CD4-positive, alpha-beta T cell treated with Interleukin-4 for 1 hour (primary cell): Measurements from ENCODE around the gene PLXNB2.

Source experiments
- DNase-seq, 2 donors: peaks; one replicate each; pipeline ENCODE4 v3.0.0-alpha.2; 2020 to 2022

The PLXNB2 gene

DNA sequence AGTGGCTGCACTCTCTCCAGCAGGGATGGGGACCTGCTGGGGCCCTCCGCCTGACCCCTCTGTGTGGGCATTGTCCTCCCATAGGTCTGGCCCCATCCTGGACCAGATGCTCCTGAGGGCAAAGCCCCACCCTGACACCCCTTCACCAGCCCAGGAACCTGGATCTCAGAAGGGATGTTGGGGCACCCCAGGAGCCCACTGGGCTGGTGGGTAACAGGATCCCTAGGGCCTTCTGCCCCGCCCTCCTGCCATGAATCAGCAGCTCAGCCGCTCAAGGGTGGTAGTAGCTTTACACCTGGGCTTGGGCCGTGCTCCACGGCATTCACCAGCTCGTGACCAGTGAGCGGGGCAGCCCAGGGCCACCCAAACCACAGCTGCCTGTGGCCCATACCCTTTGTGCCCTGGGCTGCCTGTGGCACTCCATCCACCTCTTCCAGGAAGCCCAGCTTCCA, 45.0 kb downstream of the PLXNB2 start:
- no peak for DNase-seq

DNA sequence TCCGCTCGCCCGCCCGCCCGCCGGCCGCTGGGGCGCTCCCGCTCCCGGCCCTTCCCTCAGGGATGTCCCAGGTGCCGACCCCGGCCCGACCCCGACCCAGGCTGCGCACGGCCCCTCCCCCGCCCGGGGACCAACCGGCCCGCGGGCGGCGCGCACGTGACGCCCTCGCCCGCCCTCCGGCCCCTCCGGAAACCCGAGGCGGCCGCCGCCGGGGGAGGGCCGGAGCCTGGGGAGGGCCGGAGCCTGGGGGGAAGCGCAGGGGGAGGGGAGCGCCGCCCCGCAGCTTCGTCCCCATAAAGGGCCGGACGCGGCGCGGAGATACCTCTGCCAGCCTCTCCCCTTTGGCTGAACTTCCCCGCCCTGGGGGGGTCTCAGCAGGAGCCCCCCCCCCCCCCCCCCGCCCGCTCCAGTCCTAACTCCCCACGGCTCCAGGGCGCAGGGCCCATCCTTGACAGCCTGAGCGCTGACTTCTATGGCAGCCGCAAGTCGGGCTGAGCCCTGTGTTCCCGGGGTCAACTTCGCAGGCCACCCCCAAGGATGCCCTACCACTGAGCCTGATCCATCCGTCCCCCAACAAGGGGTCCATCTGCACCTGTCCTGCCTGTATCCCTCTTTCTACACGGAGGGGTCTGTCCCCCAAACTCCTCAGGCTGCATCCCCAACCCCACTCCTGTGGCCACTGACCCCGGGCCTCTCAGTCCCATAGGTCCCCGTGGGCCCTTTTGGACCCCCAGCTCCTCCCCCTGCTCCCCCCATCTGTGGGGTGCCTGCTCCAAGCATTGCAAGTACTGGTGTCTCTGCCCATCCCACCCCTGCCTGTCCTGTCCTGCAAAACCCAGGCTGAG, 45.6 kb downstream of the PLXNB2 start, which contains the start of gene MAPK12:
TSS of gene MAPK12 (minus strand) at position 69 of the 845 bp plus-strand sequence. CDS start 174 bp downstream, outside the sequence.
- DNase-seq: no peak

DNA sequence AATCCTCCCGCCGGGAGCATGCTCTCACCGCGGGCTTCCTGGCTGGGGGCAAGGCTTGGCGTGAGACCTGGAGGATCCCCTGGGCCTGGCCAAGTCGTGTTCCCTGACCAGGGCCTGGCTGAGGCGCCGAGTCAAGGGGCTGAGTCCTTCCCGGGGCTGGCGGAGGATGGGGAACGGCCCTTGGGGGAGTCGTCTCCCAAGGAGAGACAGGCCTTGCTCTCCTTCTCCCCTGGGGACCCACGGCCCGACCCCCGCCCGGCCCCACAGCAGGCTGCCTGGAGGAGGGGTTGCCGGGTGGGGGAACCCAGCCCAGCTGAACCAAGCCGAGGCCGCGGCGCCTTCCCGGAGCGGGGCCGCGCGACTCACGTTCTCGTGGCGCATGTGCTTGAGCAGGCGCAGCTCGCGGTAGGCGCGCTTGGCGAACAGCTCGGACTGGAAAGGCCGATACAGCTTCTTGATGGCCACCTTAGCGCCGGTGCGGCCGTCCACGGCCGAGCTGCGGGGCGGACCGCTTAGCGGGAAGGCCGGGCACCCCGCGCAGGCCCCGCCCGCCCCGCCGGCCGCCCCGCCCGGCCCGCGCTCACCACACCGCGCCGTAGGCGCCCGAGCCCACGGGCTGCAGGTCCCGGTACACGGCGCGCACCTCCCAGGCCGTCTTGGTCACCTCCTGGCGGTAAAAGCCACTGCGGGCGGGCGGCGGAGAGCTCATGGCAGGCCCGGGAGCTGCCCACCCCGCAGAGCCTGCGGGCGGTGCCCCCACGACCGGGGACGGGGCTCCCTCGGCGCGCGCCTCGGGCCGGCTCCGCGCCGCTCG, 46.4 kb downstream of the PLXNB2 start:
- no peak for DNase-seq

DNA sequence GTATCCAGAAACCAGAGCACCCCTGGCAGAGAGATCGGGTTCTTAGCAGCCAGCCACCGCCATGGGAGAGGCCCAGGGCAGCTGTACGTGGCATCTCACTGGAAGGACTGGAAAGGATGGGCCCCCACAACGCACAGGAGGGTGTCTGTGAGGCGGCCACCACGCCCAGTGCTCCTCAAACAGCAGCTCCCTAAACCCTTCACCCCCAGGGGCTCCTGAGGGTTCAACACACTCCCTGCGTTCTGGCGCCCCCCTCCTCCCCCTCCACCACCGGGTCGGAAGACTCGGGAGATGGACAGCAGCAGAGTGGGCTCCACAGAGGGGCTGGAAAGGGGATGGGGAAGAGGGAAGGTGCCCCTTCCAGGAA, 47.0 kb downstream of the PLXNB2 start:
- DNase-seq: no peak

DNA sequence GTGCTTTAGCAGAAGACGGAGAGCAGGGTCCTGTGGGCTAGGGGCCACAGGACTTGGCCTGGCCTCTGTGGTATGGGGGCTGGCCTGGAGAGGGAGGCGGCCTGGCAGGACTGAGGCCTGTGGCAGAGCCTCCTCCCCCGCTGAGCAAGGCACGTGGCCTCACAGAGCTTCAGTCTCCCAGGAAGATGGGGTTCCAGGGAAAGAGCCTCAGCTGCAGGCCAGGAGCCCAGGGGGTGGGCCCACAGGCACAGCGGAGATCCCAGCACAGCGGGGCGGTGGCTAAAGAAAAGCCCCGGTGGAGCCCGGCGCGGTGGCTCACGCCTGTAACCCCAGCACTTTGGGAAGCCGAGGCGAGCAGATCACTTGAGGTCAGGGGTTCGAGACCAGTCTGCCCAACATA, 48.1 kb downstream of the PLXNB2 start:
- no peak for DNase-seq

DNA sequence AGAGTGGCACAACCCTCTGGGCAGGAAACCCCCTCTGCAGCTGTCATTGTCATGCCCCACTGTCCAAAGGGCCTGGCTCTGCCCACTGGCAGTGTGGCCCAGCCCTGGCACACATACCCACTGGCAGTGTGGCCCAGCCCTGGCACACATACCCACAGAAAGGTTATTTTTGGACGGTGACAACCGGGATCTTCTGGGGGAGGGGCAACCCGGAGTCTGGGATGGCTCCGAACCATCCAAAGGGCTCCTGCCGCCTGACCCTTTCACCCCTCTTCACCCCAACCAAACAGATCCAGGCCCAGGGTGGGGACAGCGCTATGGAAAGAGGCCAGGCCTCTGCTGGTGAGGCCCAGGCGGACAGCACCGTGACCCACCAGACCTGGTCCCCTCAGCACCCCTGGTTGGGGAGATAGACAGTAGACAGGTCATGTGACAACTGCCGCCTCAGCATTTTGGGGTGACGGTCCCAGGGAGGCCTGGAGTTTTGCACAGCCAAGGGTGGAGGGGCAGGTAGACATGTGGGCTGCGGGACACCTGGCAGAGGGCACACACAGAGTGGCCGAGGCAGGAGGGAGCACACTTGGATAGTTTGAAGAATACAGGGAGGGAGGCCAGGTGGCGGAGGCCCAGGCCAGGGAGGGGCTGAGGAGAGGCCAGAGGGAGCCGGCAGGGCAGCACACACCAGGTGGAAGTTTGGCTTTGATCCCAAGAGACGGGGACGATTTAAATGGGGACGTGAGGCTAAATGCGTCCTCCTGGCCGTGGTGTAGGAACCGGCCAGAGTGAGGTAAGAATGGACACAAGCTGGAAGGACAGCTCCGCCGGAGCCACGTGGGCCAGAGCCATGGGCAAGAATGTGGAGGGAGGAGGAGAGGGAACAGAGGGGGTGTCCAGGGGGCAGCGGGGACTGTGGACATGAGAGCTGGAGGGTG, 48.8 kb downstream of the PLXNB2 start:
- no peak for DNase-seq

DNA sequence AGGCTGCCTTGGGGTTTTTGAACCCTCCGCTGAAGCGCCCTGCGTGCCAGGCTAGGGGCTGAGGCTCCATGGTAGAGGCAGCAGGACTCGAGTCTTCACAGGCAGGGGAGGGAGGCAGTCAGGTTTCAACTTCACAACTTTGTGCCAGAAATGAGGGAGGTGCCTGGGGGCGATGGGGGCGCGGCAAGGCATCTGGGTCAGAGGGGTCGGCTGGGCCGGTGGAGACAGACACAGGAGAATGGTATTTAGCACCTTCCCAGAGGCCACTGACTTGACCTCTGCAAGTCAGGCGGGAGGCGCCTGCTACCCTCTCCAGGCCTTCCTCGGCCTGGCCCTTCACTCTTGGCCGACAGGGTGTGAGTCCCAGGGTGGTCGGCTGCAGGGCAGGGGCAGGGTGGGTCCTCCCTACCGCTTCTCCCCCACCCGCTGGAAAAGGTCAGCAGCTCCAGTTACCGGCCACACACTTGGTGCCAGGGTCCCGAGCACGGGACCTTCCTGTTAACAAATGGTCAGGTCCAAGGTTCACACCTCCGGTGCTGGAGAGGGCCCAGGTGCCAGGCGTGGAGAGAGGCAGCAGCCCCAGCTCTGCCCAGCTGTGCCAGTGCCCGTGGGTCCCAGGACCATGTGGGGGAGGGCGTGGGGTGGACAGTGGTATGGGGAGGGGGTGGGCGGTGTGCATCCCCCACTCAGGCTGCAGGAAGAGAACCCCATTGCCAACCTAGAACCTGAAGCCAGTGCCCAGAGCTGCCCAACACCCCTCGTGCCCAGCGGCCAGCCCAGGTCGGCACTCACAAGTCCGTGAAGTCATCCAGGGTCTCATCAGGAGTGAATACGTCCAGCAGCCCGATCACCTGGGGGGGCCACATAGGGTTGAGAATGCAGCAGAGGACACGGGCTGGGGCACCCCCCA, 49.7 kb downstream of the PLXNB2 start:
- DNase-seq: no peak

DNA sequence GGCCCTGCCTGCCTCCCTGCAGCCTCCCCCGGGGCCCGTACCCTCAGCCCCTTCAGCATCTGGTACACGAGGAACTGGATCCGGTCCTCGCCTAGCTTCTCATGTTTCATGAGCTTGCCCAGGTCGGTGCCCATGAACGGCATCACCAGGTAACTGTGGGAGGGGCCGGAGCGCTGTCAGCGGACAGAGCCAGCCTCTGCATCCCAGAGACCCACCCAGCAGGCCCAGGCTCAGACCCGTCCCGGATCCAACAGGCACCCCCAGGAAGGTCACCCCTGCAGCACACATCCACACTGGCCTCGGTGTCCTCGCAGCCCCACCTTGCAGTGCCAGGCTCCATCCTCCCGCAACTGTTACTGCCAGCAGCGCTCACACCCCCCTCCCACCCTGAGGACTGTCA, 50.4 kb downstream of the PLXNB2 start:
- no peak for DNase-seq

DNA sequence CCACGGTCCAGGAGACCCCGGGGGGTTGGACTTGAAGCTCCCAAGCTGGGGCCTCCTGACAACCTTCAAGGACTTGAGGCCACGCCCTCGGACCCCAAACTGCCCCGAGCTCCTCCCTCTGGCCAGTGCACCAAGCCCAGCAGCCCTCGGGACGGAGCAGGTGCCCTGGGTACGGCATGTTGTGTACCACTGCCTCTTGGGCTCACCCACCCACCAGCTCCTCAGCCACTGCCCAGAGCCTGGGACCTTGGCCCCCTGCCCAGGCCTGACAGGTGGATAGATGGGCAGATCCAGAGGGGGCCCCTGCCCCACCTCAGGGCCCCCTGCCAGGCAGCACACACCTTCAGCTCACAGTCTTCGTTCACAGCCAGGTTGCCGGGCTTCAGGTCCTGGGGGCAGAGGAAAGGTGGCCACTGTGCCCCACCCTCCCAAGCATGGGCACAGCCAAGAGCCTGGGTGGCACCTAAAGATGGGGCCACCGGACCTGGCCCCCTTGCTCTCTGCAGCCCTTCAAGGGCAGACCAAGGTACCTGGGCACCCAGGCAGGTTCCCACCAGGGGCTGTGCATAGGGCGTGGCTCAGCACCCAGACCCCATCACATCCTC, 51.1 kb downstream of the PLXNB2 start:
- DNase-seq: no peak

DNA sequence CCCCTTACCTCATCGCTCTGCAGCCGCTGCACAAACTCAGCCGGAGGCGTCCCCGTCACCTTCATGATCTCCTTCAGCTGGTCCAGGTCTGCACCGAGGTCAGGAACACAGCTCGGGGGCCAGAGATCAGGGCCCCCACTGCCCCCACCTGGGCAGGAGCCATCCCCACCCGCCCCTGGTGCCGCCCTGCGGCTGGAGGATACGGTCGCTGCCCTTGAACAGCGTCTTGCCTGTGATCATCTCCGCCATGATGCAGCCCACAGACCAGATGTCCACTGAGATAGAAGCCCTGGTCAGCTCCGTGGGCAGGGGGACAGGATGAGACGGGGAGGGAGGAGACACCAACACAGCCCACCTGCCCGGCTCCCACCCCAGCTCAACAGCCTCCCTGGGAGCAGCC, 51.8 kb downstream of the PLXNB2 start:
- DNase-seq: no peak

DNA sequence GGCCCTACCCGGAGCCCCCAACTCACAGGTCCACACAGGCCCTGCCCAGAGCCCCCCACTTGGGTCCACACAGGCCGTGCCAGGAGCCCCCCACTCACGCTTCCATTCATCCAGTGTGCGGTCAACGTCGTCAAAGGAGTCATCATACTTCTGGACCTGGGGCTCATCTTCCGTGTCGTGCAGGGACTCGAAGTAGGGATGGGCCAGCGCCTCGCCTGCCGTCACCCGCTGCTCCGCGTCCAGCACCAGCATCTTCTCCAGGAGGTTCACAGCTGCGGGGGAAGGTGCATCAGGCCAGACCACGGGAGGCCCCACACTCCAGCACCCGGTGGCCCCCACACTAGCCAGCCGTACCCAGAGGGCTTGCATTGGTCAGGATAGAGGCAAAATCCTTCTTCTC, 52.3 kb downstream of the PLXNB2 start:
- no peak for DNase-seq

DNA sequence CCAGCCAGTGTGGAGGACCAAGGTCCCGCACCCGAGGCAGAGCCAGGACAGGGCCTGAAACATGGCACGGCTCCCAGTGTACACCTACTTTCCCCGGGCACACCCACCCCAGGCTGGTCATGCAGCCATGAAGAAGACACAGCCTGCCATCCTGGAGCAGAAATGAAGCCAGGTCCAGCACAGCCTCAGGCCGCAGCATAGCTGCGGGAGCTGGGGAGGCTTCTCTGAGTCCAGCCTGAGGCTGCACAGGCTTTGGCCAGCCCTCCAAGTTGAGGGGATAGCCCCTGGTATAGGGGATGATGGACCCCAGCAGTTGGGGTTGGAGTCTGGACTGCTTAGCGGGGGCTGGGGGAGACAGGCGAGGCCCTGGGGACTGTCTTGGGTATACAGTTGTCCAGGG, 53.5 kb downstream of the PLXNB2 start:
- no peak for DNase-seq

DNA sequence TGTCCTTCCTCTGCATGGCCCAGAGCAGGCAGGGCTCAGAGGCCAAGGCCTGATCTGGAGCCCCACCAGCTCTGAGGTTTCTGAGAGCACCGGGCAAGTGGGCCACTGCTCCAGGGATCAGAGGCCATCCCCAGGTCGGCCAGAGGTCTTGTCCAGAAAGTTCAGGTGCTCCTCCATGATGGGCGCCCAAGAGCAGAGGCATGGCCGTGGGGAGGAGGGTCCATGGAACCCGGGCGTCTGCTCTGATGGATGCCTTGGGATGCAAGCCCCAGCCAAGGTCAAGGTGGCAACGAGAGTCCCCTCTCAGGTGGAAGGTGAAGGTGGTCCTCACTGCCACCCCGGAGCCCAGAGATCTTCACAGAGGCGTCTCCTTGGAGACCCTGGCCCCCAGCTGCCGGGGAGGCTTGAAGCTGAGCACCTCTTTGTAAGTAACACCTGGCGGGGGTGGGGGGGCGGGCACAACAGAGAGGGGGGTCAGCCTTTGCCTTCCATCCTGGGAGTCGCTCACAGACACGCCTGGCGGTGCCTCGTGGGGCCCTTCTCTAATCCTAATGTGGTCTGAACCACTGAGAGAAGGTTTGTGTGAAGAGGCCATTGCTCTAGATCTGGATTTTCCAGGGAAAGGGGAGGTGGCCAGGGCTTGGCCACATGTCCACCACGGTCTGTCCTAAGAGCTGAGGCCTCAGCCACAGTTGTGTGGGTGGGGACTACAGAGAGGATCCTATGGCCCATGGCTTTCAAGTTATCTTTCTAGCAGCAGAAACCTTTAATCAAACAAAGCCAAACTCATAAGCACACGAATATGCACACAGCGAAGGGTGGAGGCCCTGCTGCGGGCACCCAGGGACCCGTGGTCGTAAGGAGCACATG, 54.2 kb downstream of the PLXNB2 start:
- DNase-seq: no peak

DNA sequence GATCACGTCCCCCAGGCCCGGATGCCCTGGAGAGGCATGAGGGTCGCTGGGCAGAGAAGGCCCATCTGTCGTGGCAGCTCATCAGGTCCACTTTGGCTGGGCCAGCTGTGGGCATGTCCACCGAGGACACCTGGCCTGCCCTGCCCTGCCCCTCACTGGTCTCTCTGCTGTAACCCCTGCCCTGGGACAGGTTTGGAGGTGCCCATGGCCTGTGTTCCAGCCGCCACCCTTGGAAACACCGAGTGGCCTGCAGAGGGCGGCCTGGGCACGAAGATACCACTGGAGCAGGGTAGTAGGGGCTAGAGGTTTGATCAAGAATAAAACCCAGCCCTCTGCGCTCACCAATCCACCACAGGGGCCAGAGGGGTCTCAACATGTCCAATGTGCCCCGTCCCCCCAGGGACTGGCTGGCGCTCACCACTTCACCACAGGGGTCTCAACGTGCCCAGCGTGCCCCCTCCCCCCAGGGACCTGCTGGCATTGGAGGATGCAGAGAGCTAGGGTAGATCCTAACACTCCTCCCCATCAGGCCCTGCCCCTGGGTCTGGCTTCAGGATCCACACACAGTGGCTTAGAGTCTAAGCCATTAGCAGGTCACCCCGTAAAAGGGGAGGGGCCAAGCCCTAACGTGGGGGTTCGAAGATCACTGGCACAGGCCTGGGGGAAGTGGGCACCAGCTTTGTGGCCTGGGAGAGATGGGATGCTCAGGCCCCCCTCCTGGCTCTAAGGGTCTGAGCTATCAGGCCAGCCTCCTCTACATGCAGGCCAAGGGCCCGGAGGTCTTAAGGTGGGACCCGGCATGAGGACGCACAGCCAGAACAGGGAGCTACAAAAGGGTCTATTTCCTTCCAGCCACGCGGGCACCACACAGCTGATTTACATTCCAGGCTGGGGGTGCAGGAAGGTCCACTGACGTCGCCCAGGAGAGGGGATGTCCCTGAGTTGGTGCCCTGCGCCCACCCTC, 55.1 kb downstream of the PLXNB2 start:
- DNase-seq: peak; percentile 74 to 76

DNA sequence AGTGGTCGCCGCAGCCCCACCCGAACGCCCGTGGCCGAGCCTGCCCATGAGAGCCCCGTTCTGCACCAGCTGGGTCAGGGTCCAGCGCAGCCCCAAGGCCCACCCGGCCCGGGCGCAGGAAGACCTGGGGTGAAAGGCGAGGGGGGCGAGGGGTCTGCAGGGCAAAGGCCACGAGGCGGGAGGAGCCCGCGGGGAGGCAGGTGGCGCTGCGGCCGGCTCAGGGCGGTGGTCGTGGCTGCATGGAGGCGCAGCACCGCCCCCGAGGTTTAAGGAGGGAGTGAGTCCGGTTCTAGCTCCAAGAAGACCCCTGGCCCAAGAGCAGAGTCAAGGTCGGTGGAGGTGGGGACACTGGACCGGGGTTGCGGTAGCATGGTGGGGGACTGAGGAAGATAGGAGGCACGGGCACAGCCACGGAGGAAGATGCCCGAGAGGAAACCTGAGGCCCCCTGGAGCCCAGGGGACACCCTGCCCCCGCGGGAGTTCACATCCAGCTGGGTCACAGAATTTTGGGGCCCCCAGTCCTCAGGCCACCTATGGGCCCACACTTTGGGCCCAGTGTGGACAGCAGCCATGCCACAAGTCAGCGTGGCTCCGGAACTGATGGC, 55.9 kb downstream of the PLXNB2 start:
- no peak for DNase-seq

DNA sequence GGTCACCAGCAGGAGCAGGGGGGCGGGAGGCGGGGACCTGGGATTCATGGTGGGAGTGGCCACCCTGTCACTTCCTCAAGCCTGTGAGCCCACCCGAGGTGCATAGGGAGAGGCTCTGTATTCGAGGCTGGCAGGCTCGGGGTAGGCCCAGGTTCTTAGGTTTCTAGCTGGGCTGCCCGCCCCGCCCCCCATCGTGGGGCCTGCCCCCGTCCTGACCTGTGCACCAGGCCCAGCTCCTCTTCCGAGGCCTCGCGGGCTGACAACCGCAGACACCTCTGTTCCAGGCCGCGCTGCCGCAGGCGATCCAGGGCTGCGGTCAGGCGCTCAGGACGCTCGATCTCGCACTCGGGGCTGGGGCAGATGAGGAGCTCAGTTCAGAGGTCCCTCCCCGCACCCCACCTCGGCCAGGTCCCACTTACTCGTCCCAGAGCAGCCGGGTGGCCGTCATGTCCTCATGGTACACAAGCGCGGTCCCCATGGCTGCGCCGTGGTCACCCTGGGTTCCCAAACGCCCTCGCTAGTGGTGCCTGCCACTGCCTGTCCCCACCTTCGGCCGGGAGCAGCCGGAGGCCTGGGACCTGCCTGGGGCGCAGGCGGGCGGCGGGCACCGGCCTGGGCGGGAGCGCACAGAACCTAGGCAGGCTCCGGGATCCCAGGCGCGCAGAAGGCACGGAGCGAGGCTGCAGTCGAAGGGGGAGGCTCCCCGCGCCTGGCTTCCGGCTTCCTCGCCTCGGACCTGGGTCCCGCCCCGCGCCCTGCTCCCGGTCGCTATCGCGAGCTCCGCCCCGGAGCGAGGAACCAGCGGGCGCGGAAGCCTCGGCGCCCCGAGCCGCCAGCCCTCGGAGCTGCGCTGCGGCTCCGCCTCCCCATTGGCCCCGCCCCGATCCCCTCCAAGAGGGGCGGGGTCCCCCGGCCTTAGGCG, 56.6 kb downstream of the PLXNB2 start, which contains the start of gene HDAC10:
TSS of gene HDAC10 (minus strand) at position 711 of the 922 bp plus-strand sequence. CDS start at position 478, 233 bp downstream.
- peak; percentile 80 to 84 for DNase-seq

DNA sequence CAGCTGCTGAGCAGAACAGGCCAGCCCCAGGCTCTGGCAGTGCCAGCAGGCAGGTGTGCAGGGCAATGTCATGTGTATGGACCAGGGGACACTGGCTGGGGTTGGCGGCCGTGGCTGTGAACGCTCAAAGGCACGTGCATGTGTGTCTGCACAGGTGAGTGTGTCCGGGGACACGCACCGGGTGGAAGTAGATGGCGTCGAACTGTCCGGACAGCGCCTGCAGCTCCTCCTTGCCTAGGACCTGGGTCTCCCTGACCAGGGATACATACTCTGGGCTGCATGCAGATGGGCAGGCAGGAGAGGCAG, 57.2 kb downstream of the PLXNB2 start:
- no peak for DNase-seq
